Stimulated activated CD8-positive, alpha-beta memory T cell treated with anti-CD3 and anti-CD28 coated beads, Interleukin-4, amount 100 ng/mL, for 1 hour (primary cell): ENCODE results near the gene DMAP1.

Experiments used
- DNase-seq, 2 donors: peaks; one replicate each; pipeline ENCODE4 v3.0.0-alpha.2; 2020; ENCODE audit warnings: low read depth in 2 of 2, low spot score in 1 of 2

The DMAP1 gene

GRCh38 chr1:44228218-44228617, 14.9 kb downstream of the DMAP1 start:
- DNase-seq: no peak

GRCh38 chr1:44229435-44230167, 16.3 kb downstream of the DMAP1 start:
- DNase-seq: no peak

GRCh38 chr1:44230796-44231195, 17.5 kb downstream of the DMAP1 start:
- no peak for DNase-seq

GRCh38 chr1:44233593-44233992, 20.3 kb downstream of the DMAP1 start:
- DNase-seq: no peak

DNA sequence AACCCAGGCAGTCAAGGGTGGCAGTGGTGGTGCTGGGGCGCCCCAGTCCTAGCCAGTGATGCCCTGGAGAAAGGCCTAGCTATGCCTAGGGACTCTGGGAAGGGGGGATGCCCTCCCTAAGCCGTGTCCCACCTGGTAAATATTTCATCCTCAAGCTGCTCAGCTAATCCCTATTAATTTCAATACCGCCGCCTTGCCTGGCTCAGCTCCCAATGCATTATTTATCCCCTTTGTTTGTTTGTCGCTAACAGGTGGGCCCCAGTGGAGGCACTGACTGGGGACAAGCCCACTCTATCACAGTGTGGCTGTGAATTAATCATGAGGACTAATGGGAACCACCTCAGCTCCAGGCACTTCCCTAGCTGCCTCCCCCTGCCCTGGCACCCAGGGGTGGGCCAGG, 22.5 kb downstream of the DMAP1 start:
- no peak for DNase-seq

DNA sequence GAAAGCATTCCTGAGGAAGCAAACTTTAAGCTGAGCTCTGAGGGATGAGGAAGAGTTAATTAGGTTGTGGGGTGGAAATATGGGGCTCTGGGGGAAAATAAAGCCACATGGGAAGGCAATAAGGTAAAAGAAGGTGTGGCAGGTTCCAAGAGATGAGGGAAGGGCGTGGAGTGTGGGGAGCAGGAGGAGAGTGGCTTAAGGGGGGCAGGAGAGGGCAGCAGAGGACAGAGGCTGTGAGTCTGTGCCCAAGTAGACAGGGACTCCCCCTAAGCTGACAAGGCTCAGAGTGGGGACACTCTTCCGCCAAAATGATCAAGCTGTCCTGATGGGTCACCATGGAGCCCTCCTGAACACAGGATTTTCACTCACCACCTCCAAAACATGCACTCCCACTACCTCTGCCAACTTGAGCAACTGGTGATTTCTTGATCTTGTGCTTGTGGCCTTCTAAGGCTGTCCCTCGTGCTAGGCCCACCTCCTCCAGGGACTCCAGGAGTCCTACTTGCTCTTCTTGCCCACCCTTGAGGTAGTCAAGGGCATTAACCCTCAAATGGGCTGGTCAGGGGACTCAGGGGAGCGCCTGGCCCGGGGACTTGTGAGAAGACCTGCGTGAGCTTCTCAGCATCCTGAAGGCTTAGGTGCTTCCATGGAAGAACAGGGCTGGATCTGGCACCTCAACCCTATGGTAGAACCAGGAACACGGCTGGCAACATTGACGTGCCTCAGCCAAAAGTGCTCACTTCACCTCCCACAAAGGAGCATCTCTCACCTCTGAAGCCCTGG, 23.4 kb downstream of the DMAP1 start:
- no peak for DNase-seq

GRCh38 chr1:44237721-44238457, 24.6 kb downstream of the DMAP1 start:
- DNase-seq: no peak

GRCh38 chr1:44238660-44239059, 25.4 kb downstream of the DMAP1 start:
- DNase-seq: no peak

DNA sequence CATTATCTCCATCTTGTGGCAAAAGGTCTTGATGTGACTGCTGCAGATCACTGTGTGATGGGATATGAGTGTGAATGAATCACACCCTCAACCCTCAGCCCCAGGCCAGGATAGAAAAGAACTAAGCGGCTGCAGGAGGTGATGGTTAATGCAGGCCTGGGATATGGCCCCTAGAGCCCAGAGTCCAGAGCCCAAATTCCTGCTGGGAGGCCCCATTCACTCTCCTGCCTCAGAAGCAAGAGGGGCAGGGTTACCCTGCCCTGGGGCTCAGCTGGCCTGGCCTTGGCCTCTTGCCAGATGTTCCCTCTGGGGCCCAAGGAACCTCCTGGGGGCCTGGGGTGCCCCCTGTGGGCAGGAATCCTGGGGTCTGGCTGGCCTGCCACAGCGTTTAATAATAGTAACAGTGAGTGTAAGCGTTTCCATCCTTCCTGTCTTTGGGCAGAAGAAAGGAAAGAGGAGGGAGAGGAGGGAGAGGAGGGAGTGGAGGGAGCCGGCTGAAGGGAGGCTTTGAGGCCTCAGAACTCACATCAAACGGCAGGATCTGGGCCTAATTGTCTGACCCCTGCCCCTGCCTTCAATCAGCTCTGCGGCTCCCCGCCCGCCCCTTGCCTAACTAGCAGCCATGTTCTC, 26.2 kb downstream of the DMAP1 start:
- DNase-seq: no peak

DNA sequence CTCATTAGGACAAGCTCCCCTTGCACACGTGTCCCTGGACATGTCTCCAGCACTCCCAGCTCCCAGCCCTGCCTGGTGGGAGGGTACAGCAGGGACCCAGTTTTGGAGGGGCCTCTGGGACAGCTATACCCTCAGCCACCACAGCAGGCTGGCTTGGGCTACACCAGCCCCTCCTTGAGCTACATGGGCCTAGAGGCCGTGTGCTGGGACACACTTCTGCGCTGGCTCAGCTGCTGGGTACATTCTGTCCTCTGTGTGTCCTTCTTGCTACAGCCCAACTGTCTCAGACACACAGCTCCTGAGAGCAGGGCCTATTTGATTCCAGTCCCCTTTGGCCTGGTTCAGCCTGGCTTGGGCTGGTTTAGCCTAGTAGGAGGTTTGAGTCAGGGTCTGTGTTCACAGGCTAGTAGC, 26.7 kb downstream of the DMAP1 start:
- no peak for DNase-seq

DNA sequence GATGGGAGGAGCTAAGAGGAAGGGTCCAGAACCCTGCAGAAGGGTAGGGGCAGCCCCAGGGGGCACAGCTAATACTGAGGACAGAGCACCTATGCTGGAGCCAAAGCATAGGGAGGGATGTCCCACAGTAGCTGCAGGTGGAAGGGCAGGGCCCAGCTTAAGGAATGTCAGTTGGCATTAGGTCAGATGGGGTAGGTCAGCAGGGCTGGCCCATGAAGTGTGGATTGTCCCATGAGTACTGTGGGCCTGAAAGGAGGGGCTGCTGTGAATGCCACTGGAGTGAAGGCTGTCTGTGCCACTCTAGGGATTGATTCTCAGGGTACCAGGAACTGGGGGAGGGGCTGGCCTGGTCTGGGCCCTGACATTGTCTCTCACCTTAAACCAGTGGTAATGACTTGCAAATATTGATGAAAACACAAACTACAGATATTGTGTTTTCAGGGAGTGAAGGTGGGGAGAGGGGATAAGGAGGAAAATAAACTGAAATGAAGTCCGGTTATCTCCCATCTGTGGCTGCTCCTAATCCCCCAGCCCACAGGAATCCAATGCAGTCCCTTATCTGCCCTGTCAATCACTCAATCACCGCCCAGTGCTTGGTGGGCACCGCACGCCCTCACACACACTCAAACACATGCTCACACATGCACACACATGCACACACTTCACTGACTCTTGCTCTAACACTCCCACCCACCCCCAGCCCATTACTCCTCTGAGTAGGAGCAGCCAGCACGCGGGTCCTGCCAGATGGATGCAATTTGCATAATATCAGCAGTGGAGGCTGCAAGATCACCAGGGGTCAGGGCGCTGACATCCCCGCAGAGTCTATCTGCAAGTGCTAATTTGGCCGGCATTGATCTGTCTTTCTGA, 27.8 kb downstream of the DMAP1 start:
- DNase-seq: no peak

- DNase-seq: no peak
Observed at GRCh38 chr1:44242746-44243145, 29.5 kb downstream of the DMAP1 start.

DNA sequence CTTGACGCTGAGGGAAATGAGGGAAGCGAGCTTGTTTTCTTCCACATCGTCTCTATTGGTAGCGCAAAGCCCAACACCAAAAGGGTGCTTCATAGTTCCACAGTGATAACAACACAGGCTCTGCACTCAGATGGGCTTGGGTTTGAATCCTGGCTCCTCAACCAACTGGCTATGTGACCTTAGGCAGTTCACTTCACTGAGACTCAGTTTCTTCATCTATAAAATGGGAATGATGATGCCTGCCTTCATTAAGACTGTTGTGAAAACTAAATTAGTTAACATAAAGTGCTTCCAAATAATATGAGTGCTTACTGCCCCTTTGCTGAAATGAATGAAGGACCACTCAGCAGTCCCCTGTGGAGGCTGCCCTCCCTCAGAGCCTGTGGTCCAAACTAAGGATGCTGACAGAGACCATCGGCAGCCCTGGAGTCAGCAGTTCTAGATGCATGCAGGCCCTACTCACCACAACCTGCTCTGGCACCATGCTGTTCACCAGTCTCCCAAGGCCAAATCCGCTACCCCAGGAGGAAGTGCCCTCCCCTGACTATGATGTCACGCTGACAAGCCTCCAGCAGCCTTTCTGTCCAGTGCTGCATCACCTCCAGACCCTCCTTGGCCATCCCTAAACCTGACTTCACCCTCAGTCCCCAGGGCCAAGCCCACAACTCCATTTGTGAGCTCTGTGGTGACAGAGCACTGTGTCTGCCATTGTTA, 30.7 kb downstream of the DMAP1 start:
- no peak for DNase-seq

DNA sequence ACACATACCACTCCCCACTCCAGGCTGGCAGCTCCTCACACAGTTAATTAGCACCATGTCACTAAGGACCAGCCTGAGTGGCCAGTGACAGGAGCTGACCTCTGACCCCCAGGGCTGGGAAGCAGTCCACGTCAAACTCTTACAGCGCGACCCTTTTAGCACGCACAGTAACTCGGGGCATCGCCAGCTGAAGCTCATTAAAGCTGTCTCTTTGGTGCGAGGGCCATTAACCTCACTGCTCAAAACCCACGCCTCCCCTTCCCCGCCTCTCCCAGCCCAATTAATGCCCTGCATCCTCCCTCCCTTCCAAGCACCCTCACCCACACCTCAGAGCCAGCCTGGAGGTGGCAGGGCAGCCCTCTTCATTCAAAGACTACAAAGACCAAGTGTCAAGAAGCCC, 31.7 kb downstream of the DMAP1 start:
- DNase-seq: no peak

GRCh38 chr1:44246806-44247205, 33.5 kb downstream of the DMAP1 start:
- DNase-seq: no peak

DNA sequence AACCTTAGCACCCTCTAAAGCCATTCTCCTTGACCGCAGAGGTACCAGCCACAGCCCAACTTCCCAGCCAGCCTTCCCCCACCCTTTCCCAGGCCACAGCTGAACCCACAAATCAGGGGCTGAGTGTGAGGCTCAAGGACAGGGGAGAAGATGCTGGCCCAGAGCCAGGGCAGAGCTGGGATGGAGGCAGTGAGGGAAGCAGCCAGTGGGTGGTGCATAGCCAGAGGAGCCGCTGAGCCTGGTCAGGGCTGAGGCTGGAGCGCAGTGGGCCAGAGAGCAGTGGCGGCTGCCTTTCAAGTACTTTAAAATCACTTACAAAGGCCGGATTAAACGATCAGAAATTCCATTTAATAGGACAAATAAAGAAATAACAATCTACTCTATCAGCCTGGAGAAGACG, 36.3 kb downstream of the DMAP1 start:
- DNase-seq: no peak

GRCh38 chr1:44250068-44250781, 37.0 kb downstream of the DMAP1 start:
- no peak for DNase-seq

DNA sequence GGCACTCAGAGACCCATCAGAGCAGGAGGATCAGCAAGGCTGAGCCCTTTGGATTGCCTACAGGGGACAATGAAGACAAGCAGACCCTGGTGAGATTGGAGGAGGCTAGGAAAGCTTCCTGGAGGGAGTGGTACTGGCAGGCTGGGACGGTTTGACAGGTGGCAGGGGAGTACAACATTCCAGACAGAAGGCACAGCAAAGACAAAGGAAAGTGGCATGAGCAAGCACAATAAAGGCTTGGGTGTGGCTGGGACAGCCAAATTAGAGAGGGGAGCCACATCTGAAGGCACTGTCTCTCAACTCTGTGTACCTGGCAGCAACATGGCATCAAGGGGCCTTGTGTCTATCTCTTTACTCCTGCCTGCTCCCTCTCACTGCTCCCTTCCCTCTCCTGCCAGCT, 38.2 kb downstream of the DMAP1 start:
- no peak for DNase-seq

DNA sequence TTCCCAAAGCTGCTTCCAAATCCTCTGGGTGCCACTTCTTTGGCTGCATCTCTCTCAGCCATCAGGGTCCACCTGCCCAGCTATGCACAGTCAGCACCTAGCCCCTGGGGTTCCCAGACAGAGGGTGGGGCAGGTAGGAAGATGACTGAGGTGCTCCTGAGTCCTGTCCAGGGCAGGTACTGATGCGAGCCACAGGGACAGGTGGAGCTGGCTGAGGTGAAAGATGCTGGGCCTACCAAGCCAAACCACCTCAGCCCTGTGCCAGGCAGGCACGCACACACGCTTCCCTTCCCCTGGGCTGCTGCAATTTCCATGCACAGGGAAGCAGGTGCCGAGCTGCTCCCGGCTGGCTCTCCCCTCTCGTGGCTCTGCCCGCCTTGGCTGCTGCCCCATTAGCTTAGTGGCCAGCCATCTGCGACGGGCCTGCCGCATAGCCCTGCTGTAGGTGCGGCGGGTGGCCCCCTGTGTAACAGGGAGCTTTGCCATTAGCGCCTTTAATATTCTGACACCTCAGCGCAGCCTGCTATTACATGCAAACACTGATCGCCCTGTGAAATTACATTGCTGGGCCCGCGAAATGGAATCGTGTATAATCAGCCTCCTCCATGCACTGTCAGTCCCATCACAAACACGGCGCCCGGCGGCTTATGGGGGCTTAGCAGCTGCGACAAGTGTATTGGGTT, 38.9 kb downstream of the DMAP1 start:
- DNase-seq: no peak
